BLaER1 (cell line): ENCODE measurements around the gene MECR.
A peak's percentile ranks its signal among the peaks of the same experiment; 100 is the strongest.

ENCODE experiments used
- H3K27ac ChIP-seq: shearing (Covaris generic); formaldehyde crosslinking; 2 replicates; pipeline ENCODE4 v1.8.1; 2022
- H3K27me3 ChIP-seq: shearing (Covaris generic); formaldehyde crosslinking; 2 replicates; pipeline ENCODE4 v1.8.1; 2022
- H3K36me3 ChIP-seq: shearing (Covaris generic); formaldehyde crosslinking; 2 replicates; pipeline ENCODE4 v1.8.1; 2022
- H3K4me1 ChIP-seq: shearing (Covaris generic); formaldehyde crosslinking; 2 replicates; pipeline ENCODE4 v1.8.1; 2022
- H3K4me2 ChIP-seq: shearing (Covaris generic); formaldehyde crosslinking; 2 replicates; pipeline ENCODE4 v1.8.1; 2022
- H3K4me3 ChIP-seq: shearing (Covaris generic); formaldehyde crosslinking; 2 replicates; pipeline ENCODE4 v1.8.1; 2022
- H3K9ac ChIP-seq: shearing (Covaris generic); formaldehyde crosslinking; 2 replicates; pipeline ENCODE4 v1.8.1; 2022
- H3K9me3 ChIP-seq: shearing (Covaris generic); formaldehyde crosslinking; 2 replicates; pipeline ENCODE4 v1.8.1; 2022
- H4K20me1 ChIP-seq: shearing (Covaris generic); formaldehyde crosslinking; 2 replicates; pipeline ENCODE4 v1.8.1; 2022
- Cebpa-rat ChIP-seq: shearing (Covaris generic); IDR thresholded peaks from 2 replicates; pipeline ENCODE4 v1.8.1; 2022

The MECR gene

GRCh38 chr1:29247044-29247443, 16.3 kb upstream of the MECR start:
- no peaks in the 10 kb centered on the region; the same call in 1 of the 2 replicates for H4K20me1 ChIP-seq
- H3K27me3 ChIP-seq = no peaks in the 10 kb centered on the region
- H3K9ac ChIP-seq = no peak overlapping the region
- H3K4me1 ChIP-seq = peaks cover 18% of the 10 kb centered on the region
- H3K4me2 ChIP-seq = no peak overlapping the region
- TF ChIP-seq Cebpa-rat = no peak
- no peaks in the 10 kb centered on the region for H3K9me3 ChIP-seq
- H3K36me3 ChIP-seq = no peaks in the 10 kb centered on the region
- H3K27ac ChIP-seq = no peak overlapping the region
- H3K4me3 ChIP-seq = no peak overlapping the region

DNA sequence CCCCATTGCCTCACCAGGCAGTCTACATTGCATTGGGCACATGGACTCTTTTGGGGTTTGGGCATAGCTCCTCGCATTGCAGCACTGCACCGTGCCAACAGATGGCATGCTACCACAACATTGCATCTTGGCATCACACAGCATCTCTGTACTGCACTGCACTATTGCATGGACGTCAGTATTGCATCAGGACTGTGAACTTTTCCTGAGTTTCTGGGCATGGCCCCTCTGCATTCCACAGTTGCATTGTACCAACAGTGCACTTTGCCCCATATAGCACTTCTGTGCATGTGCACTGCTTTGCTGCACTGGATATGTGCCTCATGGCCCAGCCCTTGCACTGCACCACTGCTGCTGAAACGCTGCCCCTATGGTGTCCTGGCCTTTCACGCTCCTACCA, 15.1 kb upstream of the MECR start:
- no peaks in the 10 kb centered on the region; the same call in 1 of the 2 replicates for H4K20me1 ChIP-seq
- no peaks in the 10 kb centered on the region for H3K9me3 ChIP-seq
- no peaks in the 10 kb centered on the region for H3K36me3 ChIP-seq
- peaks cover 18% of the 10 kb centered on the region for H3K4me1 ChIP-seq
- no peak overlapping the region for H3K4me3 ChIP-seq
- H3K27ac ChIP-seq = no peak overlapping the region
- H3K9ac ChIP-seq = no peak overlapping the region
- no peak overlapping the region for H3K4me2 ChIP-seq
- TF ChIP-seq Cebpa-rat = no peak
- H3K27me3 ChIP-seq = no peaks in the 10 kb centered on the region

- no peak overlapping the region for H3K4me3 ChIP-seq
- peaks cover 18% of the 10 kb centered on the region for H3K4me1 ChIP-seq
- TF ChIP-seq Cebpa-rat = no peak
- H3K27me3 ChIP-seq = peaks cover 3% of the 10 kb centered on the region; the same call in 1 of the 2 replicates
- no peaks in the 10 kb centered on the region for H3K36me3 ChIP-seq
- no peaks in the 10 kb centered on the region; the same call in 1 of the 2 replicates for H4K20me1 ChIP-seq
- H3K27ac ChIP-seq = no peak overlapping the region
- no peak overlapping the region for H3K9ac ChIP-seq
- no peak overlapping the region for H3K4me2 ChIP-seq
- no peaks in the 10 kb centered on the region for H3K9me3 ChIP-seq
Measured at GRCh38 chr1:29245261-29245660, 14.5 kb upstream of the MECR start.

GRCh38 chr1:29243871-29244200, 13.1 kb upstream of the MECR start:
- no peak overlapping the region for H3K9ac ChIP-seq
- H3K36me3 ChIP-seq = no peaks in the 10 kb centered on the region
- TF ChIP-seq Cebpa-rat = no peak
- H4K20me1 ChIP-seq = peaks cover 12% of the 10 kb centered on the region
- H3K4me2 ChIP-seq = peak overlapping the region; percentile 82
- H3K9me3 ChIP-seq = no peaks in the 10 kb centered on the region
- H3K27ac ChIP-seq = no peak overlapping the region
- peaks cover 18% of the 10 kb centered on the region for H3K4me1 ChIP-seq
- peaks cover 17% of the 10 kb centered on the region for H3K27me3 ChIP-seq
- no peak overlapping the region for H3K4me3 ChIP-seq

DNA sequence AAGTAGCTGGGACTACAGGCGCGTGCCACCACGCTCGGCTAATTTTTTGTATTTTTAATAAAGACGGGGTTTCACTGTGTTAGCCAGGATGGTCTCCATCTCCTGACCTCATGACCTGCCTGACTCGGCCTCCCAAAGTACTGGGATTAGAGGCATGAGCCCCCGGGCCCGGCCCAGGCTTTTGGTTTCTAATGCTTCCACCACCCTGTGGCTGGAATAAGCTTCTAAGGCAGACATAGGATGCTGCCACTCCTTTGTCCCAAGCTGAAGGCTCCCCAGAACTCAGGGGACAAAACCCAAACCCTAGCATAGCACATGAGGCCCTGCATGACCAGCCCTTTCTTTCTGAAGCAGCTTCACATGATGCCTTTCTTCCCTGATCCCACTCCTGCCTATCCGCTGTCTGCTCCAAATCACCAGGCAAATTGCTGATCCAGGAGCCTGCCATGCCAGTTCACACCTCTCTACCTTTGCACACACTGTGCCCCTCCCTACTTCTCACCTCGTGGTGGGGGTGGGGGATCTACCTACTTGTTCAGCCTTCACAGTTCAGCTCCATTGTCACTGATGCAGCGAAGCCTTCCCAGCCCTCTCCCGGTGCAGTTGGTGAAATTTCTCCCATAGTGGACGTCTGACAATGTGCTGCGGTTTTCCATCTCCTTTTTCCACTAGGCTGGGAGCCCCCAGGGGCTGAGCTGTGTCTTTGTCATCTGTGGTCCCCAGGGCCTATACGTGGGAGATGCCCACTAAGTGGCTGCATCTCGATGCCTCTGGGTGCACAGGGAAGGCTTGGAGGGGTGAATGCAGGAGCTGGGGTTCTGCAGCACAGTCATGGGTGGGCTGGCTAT, 12.5 kb upstream of the MECR start:
- H3K36me3 ChIP-seq = no peaks in the 10 kb centered on the region
- H3K9ac ChIP-seq = no peak overlapping the region
- no peak for TF ChIP-seq Cebpa-rat
- no peak overlapping the region for H3K4me3 ChIP-seq
- H3K27me3 ChIP-seq = peaks cover 23% of the 10 kb centered on the region
- H3K27ac ChIP-seq = no peak overlapping the region
- H3K4me2 ChIP-seq = peak overlapping the region; percentile 82
- H3K9me3 ChIP-seq = no peaks in the 10 kb centered on the region
- H4K20me1 ChIP-seq = peaks cover 18% of the 10 kb centered on the region
- H3K4me1 ChIP-seq = peaks cover 18% of the 10 kb centered on the region

- no peak for TF ChIP-seq Cebpa-rat
- peaks cover 38% of the 10 kb centered on the region for H3K4me1 ChIP-seq
- peaks cover 46% of the 10 kb centered on the region for H3K27me3 ChIP-seq
- peaks cover 36% of the 10 kb centered on the region for H4K20me1 ChIP-seq
- H3K9ac ChIP-seq = no peak overlapping the region
- H3K27ac ChIP-seq = no peak overlapping the region
- H3K36me3 ChIP-seq = no peaks in the 10 kb centered on the region
- H3K9me3 ChIP-seq = no peaks in the 10 kb centered on the region
- no peak overlapping the region for H3K4me2 ChIP-seq
- H3K4me3 ChIP-seq = no peak overlapping the region
Measured at GRCh38 chr1:29240986-29241385, 10.3 kb upstream of the MECR start.

DNA sequence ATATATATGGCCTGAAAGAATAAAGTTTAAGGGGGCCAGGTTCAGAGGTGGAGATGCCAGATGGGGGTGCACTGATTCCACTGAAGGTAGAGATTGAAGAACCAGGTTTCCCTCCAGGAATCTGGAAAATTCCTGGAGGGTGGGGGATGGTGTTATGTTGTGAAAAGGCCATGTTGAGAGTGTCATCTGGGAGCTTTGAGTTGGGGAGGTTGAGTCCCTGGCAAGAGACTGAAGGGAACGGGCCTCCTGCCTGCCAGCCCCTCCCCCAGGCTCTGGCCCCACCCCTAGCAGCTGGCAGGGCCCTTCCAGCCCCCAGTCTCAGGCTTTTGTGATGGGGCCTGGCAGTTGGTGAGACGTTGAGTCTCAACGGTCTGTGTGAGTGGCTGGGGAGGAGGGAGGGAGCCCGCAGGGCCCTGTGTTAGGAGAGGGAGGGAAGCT, 9.7 kb upstream of the MECR start:
- H3K4me3 ChIP-seq = no peak overlapping the region
- no peak overlapping the region for H3K4me2 ChIP-seq
- no peaks in the 10 kb centered on the region for H3K36me3 ChIP-seq
- H4K20me1 ChIP-seq = peaks cover 36% of the 10 kb centered on the region
- H3K9ac ChIP-seq = no peak overlapping the region
- no peaks in the 10 kb centered on the region for H3K9me3 ChIP-seq
- peaks cover 51% of the 10 kb centered on the region for H3K27me3 ChIP-seq
- peaks cover 38% of the 10 kb centered on the region for H3K4me1 ChIP-seq
- TF ChIP-seq Cebpa-rat = no peak
- H3K27ac ChIP-seq = no peak overlapping the region

DNA sequence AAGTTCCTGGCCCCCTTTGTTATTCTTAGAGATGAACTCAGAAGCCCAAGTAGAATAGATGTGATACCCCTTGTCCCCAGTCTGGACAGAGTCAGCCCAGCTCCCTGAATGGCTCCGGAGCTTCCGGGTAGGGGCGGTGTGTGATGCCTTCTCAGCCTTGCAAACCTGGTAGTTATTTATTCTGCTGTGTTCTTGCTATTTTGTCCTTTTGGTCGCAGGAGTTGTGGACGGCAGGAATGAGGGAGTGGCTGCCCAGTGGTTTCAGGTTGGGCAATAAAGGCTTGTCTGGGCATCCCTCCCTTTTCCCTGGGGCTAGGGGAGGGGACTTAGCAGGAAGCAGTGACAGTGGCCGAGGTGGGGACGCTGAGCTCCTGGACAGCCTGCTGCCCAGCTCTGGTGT, 8.4 kb upstream of the MECR start:
- Histone ChIP-seq H3K4me3 (no peak overlapping the region), H4K20me1 (peaks cover 36% of the 10 kb centered on the region), H3K4me1 (peaks cover 35% of the 10 kb centered on the region), H3K27me3 (peaks cover 54% of the 10 kb centered on the region), H3K27ac (no peak overlapping the region), H3K9me3 (no peaks in the 10 kb centered on the region), H3K4me2 (no peak overlapping the region), H3K9ac (no peak overlapping the region), H3K36me3 (no peaks in the 10 kb centered on the region)
- TF ChIP-seq Cebpa-rat = no peak

GRCh38 chr1:29238620-29239002, 7.9 kb upstream of the MECR start:
- no peak overlapping the region for H3K4me2 ChIP-seq
- H3K27me3 ChIP-seq = peaks cover 60% of the 10 kb centered on the region
- 0 out of 2 replicates have a peak overlapping the region, but pooled peaks have one; percentile 68 for H3K4me3 ChIP-seq
- H3K9ac ChIP-seq = no peak overlapping the region
- TF ChIP-seq Cebpa-rat = no peak
- H3K9me3 ChIP-seq = no peaks in the 10 kb centered on the region
- no peak overlapping the region for H3K27ac ChIP-seq
- peaks cover 36% of the 10 kb centered on the region for H4K20me1 ChIP-seq
- peaks cover 30% of the 10 kb centered on the region for H3K4me1 ChIP-seq
- H3K36me3 ChIP-seq = no peaks in the 10 kb centered on the region

DNA sequence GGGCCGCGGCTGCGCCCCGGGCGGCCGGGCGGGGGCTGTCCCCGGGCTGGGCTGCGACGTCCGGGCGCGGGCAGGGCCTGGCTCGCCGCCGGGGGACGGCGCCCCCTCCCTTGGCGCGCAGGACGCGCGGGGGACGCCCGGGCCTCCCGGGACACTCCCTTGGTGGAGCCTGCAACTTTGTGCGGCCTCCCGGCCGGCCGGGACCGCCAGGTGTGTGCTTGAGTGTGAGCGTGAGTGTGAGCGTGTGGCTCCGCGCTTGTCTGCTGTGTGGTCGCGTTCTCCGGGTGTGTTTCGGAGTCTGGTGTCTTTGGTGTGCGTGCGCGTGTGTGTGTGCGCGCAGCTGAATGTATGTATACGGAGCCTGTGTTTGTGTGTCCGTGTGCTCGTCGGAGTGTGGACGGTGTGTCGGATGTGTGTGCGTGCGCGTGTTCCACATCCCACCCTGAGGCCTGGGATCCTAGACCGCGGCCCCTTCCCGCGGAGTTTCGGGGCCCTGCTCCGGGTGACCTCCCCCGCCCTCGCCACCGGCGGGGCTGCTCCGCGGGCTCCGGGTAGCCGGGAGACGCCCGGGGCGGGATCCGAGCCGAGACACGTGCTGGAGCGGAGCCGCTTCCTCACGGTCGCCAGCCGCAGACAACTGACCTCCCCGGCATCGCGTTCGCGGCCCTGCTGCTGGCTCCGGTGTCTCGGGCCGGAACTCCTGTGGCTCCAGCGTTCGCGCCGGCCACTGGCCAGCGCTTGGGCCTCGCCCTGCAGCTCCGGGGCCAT, 7.3 kb upstream of the MECR start:
- Histone ChIP-seq H3K4me3 (peak overlapping the region; percentile 68), H4K20me1 (peaks cover 36% of the 10 kb centered on the region), H3K27me3 (peaks cover 60% of the 10 kb centered on the region), H3K9me3 (no peaks in the 10 kb centered on the region), H3K9ac (no peak overlapping the region), H3K4me1 (peaks cover 24% of the 10 kb centered on the region), H3K36me3 (no peaks in the 10 kb centered on the region), H3K27ac (no peak overlapping the region), H3K4me2 (peak overlapping the region; percentile 95)
- TF ChIP-seq Cebpa-rat = no peak
